HCT116 (cell line): ENCODE results near the gene FAM72D. TPM values are rescaled to one million over a fixed set of nuclear protein-coding genes. Genes with fewer than 3 reads are reported as not detected.
"Not testable (repeated sequence)": the region's sequence is repeated elsewhere in the genome, so short reads cannot be mapped to it uniquely, and the experiment has no call there.

ENCODE experiments used
- ATAC-seq: fragments of 200-7000 bp; cut with Tn5 transposase; 2 replicates; pipeline ENCODE4 v1.9.1; 2020; ENCODE audit warnings: mild to moderate bottlenecking, moderate library complexity
- BruUV-seq: library from RNA; stranded (reverse); fragments of 400-500 nt; replicated peaks from 2 replicates; lab custom pipeline; 2021; lab: Mats Ljungman, UMichigan
- CTCF ChIA-PET: fragments of 300-600 bp; sonication (Branson Sonifier 250); formaldehyde crosslinking; loops from one replicate; lab custom pipeline; 2021; ENCODE audit warnings: antibody characterized with exemption; lab: Charles Lee
- POLR2A ChIA-PET: fragments of 300-600, 350-600 bp; sonication (Branson Sonifier 250); formaldehyde crosslinking; loops from one replicate; lab custom pipeline; 2021; ENCODE audit warnings: antibody characterized with exemption; lab: Charles Lee
- RAD21 ChIA-PET, 2 experiments: fragments of 300-600 bp; sonication (Branson Sonifier 250); formaldehyde crosslinking; loops; one replicate each; lab custom pipeline; 2023; ENCODE audit warnings: low total read pairs in 2 of 2; ENCODE audit not compliant: uncharacterized antibody in 2 of 2, unreplicated experiment in 2 of 2, low non-redundant PET in 1 of 2; lab: Charles Lee
- DNase-seq: peaks from one replicate; pipeline ENCODE4 v3.0.0-alpha.2; 2010; ENCODE audit warnings: low read depth, low spot score
- H2AFZ ChIP-seq: fragments of 200-600 bp; shearing (Covaris generic), sonication (generic); 2 replicates; pipeline ENCODE4 v1.6.1; 2017; ENCODE audit warnings: low read depth, mixed run types, mixed read lengths, antibody characterized with exemption, low read length; ENCODE audit not compliant: poor library complexity, severe bottlenecking
- H3K27ac ChIP-seq: 2 replicates; pipeline ENCODE4 v1.5.1; 2012; ENCODE audit warnings: low read depth, low read length
- H3K27me3 ChIP-seq: fragments of 200-600 bp; sonication (generic); 2 replicates; pipeline ENCODE4 v1.6.1; 2016; ENCODE audit warnings: mixed run types, low read length, mixed read lengths; ENCODE audit not compliant: insufficient read depth
- H3K36me3 ChIP-seq, 2 experiments: fragments of 200-500 bp in 1 of 2; fragments of 200-600 bp in 1 of 2; sonication (Bioruptor generic) in 1 of 2; sonication (generic) in 1 of 2; 2 replicates each; pipeline versions ENCODE4 v1.5.1 to v1.6.1; 2014 to 2016; ENCODE audit warnings: low read length in 2 of 2, inconsistent platforms in 1 of 2, mixed read lengths in 1 of 2, mixed run types in 1 of 2; ENCODE audit not compliant: insufficient read depth in 2 of 2, control insufficient read depth in 1 of 2
- H3K4me1 ChIP-seq, 2 experiments: fragments of 200-600 bp in 1 of 2; sonication (generic) in 1 of 2; 2 replicates each; pipeline versions ENCODE4 v1.5.1 to v1.6.1; 2012 to 2017; ENCODE audit warnings: low read length in 2 of 2, inconsistent platforms in 1 of 2, mild to moderate bottlenecking in 1 of 2, mixed read lengths in 1 of 2, mixed run types in 1 of 2, moderate library complexity in 1 of 2; ENCODE audit not compliant: insufficient read depth in 2 of 2, control insufficient read depth in 1 of 2
- H3K4me2 ChIP-seq: fragments of 200-600 bp; sonication (generic); 2 replicates; pipeline ENCODE4 v1.6.1; 2017; ENCODE audit warnings: mixed run types, low read length, mixed read lengths
- H3K4me3 ChIP-seq, 2 experiments: fragments of 200-600 bp in 1 of 2; sonication (generic) in 1 of 2; replicated peaks in 1 of 2; 2 replicates each; pipeline ENCODE4 v1.5.1; 2011 to 2016; ENCODE audit warnings: low read length in 2 of 2, control low read depth in 1 of 2, low read depth in 1 of 2, mild to moderate bottlenecking in 1 of 2, mixed read lengths in 1 of 2, mixed run types in 1 of 2
- H3K79me2 ChIP-seq: fragments of 200-600 bp; sonication (generic); 2 replicates; pipeline ENCODE4 v1.6.1; 2017; ENCODE audit warnings: mild to moderate bottlenecking, mixed run types, low read length, moderate library complexity, mixed read lengths; ENCODE audit not compliant: insufficient read depth
- H3K9ac ChIP-seq: fragments of 200-600 bp; sonication (generic); 2 replicates; pipeline ENCODE4 v1.6.1; 2016; ENCODE audit warnings: low read length, mixed read lengths
- H3K9me2 ChIP-seq: fragments of 200-600 bp; sonication (generic), shearing (Covaris generic); 2 replicates; pipeline ENCODE4 v1.6.1; 2017; ENCODE audit warnings: mixed run types, mild to moderate bottlenecking, moderate library complexity; ENCODE audit not compliant: insufficient read depth
- H3K9me3 ChIP-seq, 2 experiments: fragments of 200-500 bp in 1 of 2; fragments of 200-600 bp in 1 of 2; sonication (Bioruptor generic) in 1 of 2; sonication (generic) in 1 of 2; 2 replicates each; pipeline ENCODE4 v1.6.1; 2014 to 2017; ENCODE audit warnings: low read length in 2 of 2, mixed read lengths in 2 of 2, inconsistent platforms in 1 of 2, low read depth in 1 of 2, mild to moderate bottlenecking in 1 of 2, mixed run types in 1 of 2, moderate library complexity in 1 of 2; ENCODE audit not compliant: control insufficient read depth in 1 of 2, insufficient read depth in 1 of 2
- H4K20me1 ChIP-seq: fragments of 200-600 bp; sonication (generic), shearing (Covaris generic); 2 replicates; pipeline ENCODE4 v1.6.1; 2017; ENCODE audit warnings: mixed run types, mild to moderate bottlenecking, moderate library complexity; ENCODE audit not compliant: insufficient read depth
- intact Hi-C: fragments of 100-400 bp; cut with micrococcal nuclease; formaldehyde crosslinking; loops from 2 replicates; pipeline ENCODE4 v1.10.0; 2022
- total RNA-seq: library from RNA; stranded (reverse); gene quantifications from one replicate; pipeline ENCODE4 v1.2.1, GENCODE V29; 2021; ENCODE audit not compliant: unreplicated experiment

FAM72D gene
- total RNA-seq, 1 experiment from 2014 or later: 16.3 TPM

GRCh38 chr1:145112703-145113102 is 16.9 kb downstream of the FAM72D start:
- CTCF ChIA-PET, H3K4me2 ChIP-seq, H3K9ac ChIP-seq, RAD21 ChIA-PET, H2AFZ ChIP-seq, POLR2A ChIA-PET, BruUV-seq, H4K20me1 ChIP-seq, H3K27ac ChIP-seq, H3K4me3 ChIP-seq, H3K4me1 ChIP-seq, H3K36me3 ChIP-seq, H3K79me2 ChIP-seq, H3K9me3 ChIP-seq, DNase-seq, H3K9me2 ChIP-seq, H3K27me3 ChIP-seq, ATAC-seq, intact Hi-C loops: not testable (repeated sequence)

GRCh38 chr1:145114560-145115057 is 18.8 kb downstream of the FAM72D start:
- intact Hi-C loops, H3K4me2 ChIP-seq, RAD21 ChIA-PET, H2AFZ ChIP-seq, DNase-seq, CTCF ChIA-PET, H3K9me3 ChIP-seq, H4K20me1 ChIP-seq, H3K4me1 ChIP-seq, H3K9ac ChIP-seq, BruUV-seq, H3K27me3 ChIP-seq, H3K4me3 ChIP-seq, H3K79me2 ChIP-seq, POLR2A ChIA-PET, ATAC-seq, H3K27ac ChIP-seq, H3K36me3 ChIP-seq, H3K9me2 ChIP-seq: not testable (repeated sequence)

GRCh38 chr1:145115587-145116493 is 20.1 kb downstream of the FAM72D start:
- ATAC-seq: peak; percentile 73
- POLR2A ChIA-PET, DNase-seq, H3K27ac ChIP-seq, H2AFZ ChIP-seq, CTCF ChIA-PET, RAD21 ChIA-PET, H3K4me1 ChIP-seq, H3K36me3 ChIP-seq, H3K4me2 ChIP-seq, H3K9me2 ChIP-seq, BruUV-seq, H3K27me3 ChIP-seq, H3K79me2 ChIP-seq, intact Hi-C loops, H3K4me3 ChIP-seq, H4K20me1 ChIP-seq, H3K9ac ChIP-seq, H3K9me3 ChIP-seq: not testable (repeated sequence)

- H3K27ac ChIP-seq, intact Hi-C loops, ATAC-seq, CTCF ChIA-PET, H3K4me2 ChIP-seq, H3K9ac ChIP-seq, DNase-seq, H3K4me3 ChIP-seq, H3K27me3 ChIP-seq, H3K4me1 ChIP-seq, H4K20me1 ChIP-seq, RAD21 ChIA-PET, H3K36me3 ChIP-seq, H3K9me3 ChIP-seq, H2AFZ ChIP-seq, H3K79me2 ChIP-seq, POLR2A ChIA-PET, BruUV-seq, H3K9me2 ChIP-seq: not testable (repeated sequence)
Observed at GRCh38 chr1:145119842-145120241, 24.1 kb downstream of the FAM72D start.
